GM12878 (cell line): ENCODE data around the gene NKD1. TPM values are rescaled to one million over a fixed set of nuclear protein-coding genes. Genes with fewer than 3 reads are reported as not detected.

Source experiments
- ATAC-seq: fragments of 200-7000 bp; cut with Tn5 transposase; 3 replicates; pipeline ENCODE4 v1.9.1; 2020; ENCODE audit warnings: mild to moderate bottlenecking, moderate library complexity
- BruUV-seq: library from RNA; stranded (reverse); fragments of 400-500 nt; replicated peaks from 2 replicates; lab custom pipeline; 2021; lab: Mats Ljungman, UMichigan
- CTCF ChIA-PET: fragments of 300-600 bp; sonication (Branson Sonifier 250); formaldehyde crosslinking; extraction: SDS; loops from one replicate; lab custom pipeline; 2021; ENCODE audit warnings: inconsistent platforms; lab: Yijun Ruan, JAX
- POLR2A ChIA-PET: fragments of 350-600 bp; formaldehyde crosslinking; extraction: SDS; loops from one replicate; lab custom pipeline; 2021; ENCODE audit warnings: inconsistent platforms; lab: Charles Lee
- RAD21 ChIA-PET: fragments of 300-600 bp; sonication (Branson Sonifier 250); formaldehyde crosslinking; loops from one replicate; lab custom pipeline; 2023; ENCODE audit warnings: antibody characterized with exemption; ENCODE audit not compliant: unreplicated experiment; lab: Charles Lee
- SMC1A ChIA-PET: fragments of 300-600 bp; sonication (Branson Sonifier 250); formaldehyde crosslinking; loops from one replicate; lab custom pipeline; 2023; ENCODE audit not compliant: unreplicated experiment, uncharacterized antibody; lab: Charles Lee
- DNase-seq: peaks from one replicate; pipeline ENCODE4 v3.0.0-alpha.2; 2011; ENCODE audit warnings: low read depth, low spot score
- FAIRE-seq: peaks from 3 replicates; lab custom pipeline; 2011; peaks lifted over from hg19 to GRCh38; lab: Jason Lieb, UNC
- H2AFZ ChIP-seq: 2 replicates; pipeline ENCODE4 v1.6.0; 2011; ENCODE audit warnings: low read depth, low read length, control low read depth; ENCODE audit not compliant: control insufficient read depth
- H3K27ac ChIP-seq: 2 replicates; pipeline ENCODE4 v1.5.1; 2011; ENCODE audit warnings: control low read depth; ENCODE audit not compliant: control insufficient read depth, insufficient read depth
- H3K27me3 ChIP-seq, 2 experiments: replicated peaks in 1 of 2; 2 replicates each; pipeline versions ENCODE4 v1.6.0 to v1.6.1; 2011; ENCODE audit warnings: low read length in 1 of 2; ENCODE audit not compliant: control insufficient read depth in 2 of 2, insufficient read depth in 2 of 2
- H3K36me3 ChIP-seq, 2 experiments: 2 replicates each; pipeline ENCODE4 v1.5.1; 2011; ENCODE audit warnings: low read length in 1 of 2; ENCODE audit not compliant: control insufficient read depth in 2 of 2, insufficient read depth in 2 of 2
- H3K4me1 ChIP-seq: 2 replicates; pipeline ENCODE4 v1.6.1; 2011; ENCODE audit warnings: mild to moderate bottlenecking, low read length, moderate library complexity, mixed read lengths; ENCODE audit not compliant: control insufficient read depth, insufficient read depth
- H3K4me2 ChIP-seq: 2 replicates; pipeline ENCODE4 v1.6.0; 2011; ENCODE audit warnings: control low read depth; ENCODE audit not compliant: control insufficient read depth, insufficient read depth
- H3K4me3 ChIP-seq: fragments of 200-600 bp; sonication (generic); 2 replicates; pipeline ENCODE4 v1.5.1; 2016
- H3K79me2 ChIP-seq: 2 replicates; pipeline ENCODE4 v1.6.0; 2011; ENCODE audit warnings: low read length; ENCODE audit not compliant: control insufficient read depth, insufficient read depth
- H3K9ac ChIP-seq: 2 replicates; pipeline ENCODE4 v1.8.0; 2011; ENCODE audit warnings: low read length, control low read depth, mixed read lengths; ENCODE audit not compliant: control insufficient read depth, insufficient read depth
- H3K9me3 ChIP-seq: replicated peaks from 3 replicates; pipeline ENCODE4 v1.5.1; 2011; ENCODE audit warnings: mild to moderate bottlenecking, low read length; ENCODE audit not compliant: control insufficient read depth, insufficient read depth
- H4K20me1 ChIP-seq: 2 replicates; pipeline ENCODE4 v1.6.0; 2011; ENCODE audit not compliant: control insufficient read depth, insufficient read depth
- ASH2L ChIP-seq: fragments of 300-600, 200-600 bp; sonication (generic); IDR thresholded peaks from 2 replicates; pipeline ENCODE4 v1.6.1; 2017; ENCODE audit warnings: low read depth, mild to moderate bottlenecking, borderline replicate concordance
- EGR1 ChIP-seq, 2 experiments: IDR thresholded peaks; 1 replicate in 1 of 2; 2 replicates in 1 of 2; pipeline ENCODE4 v1.6.1; 2011 to 2012; ENCODE audit warnings: low read depth in 2 of 2, low read length in 2 of 2, borderline replicate concordance in 1 of 2, mild to moderate bottlenecking in 1 of 2, moderate library complexity in 1 of 2
- HDAC6 ChIP-seq: fragments of 200-600 bp; sonication (generic); IDR thresholded peaks from one replicate; pipeline ENCODE4 v1.8.0; 2017; ENCODE audit warnings: antibody characterized with exemption; ENCODE audit not compliant: unreplicated experiment
- IRF4 ChIP-seq: IDR thresholded peaks from 2 replicates; pipeline ENCODE4 v1.6.1; 2011; ENCODE audit warnings: low read depth, low read length
- NRF1 ChIP-seq: conservative IDR thresholded peaks from 2 replicates; pipeline ENCODE4 v1.6.1; 2011; ENCODE audit warnings: mild to moderate bottlenecking, low read depth, low read length, improper control_type of control experiment
- POLR2AphosphoS5 ChIP-seq: IDR thresholded peaks from 2 replicates; pipeline ENCODE4 v1.6.1; 2011; ENCODE audit warnings: mild to moderate bottlenecking, low read length, inconsistent platforms
- RFX5 ChIP-seq: IDR thresholded peaks from 2 replicates; pipeline ENCODE4 v1.6.1; 2011; ENCODE audit warnings: low read depth, low read length, improper control_type of control experiment
- SMC3 ChIP-seq: IDR thresholded peaks from 2 replicates; pipeline ENCODE4 v1.6.1; 2011; ENCODE audit warnings: low read length, improper control_type of control experiment, borderline replicate concordance
- SUZ12 ChIP-seq: fragments of 200-600 bp; sonication (generic); IDR thresholded peaks from one replicate; pipeline ENCODE4 v1.6.1; 2018; ENCODE audit warnings: antibody characterized with exemption, mild to moderate bottlenecking; ENCODE audit not compliant: unreplicated experiment
- YBX1 ChIP-seq: fragments of 450-650 bp; IDR thresholded peaks from 2 replicates; pipeline ENCODE4 v1.6.1; 2016; ENCODE audit warnings: antibody characterized with exemption
- WGBS: methylation state at CpG from one replicate; pipeline ENCODE4 v1.1.6; 2016; ENCODE audit warnings: low lambda C conversion rate; ENCODE audit not compliant: insufficient replicate concordance, insufficient coverage; ENCODE audit errors: missing lambda C conversion rate; 5-methylcytosine and 5-hydroxymethylcytosine counted together
- in situ Hi-C: fragments of 300-500 bp; cut with MboI; formaldehyde crosslinking; loops from 9 replicates; pipeline ENCODE4 v1.14.3; 2018; ENCODE audit warnings: mixed read lengths
- intact Hi-C: fragments of 100-400 bp; cut with micrococcal nuclease; formaldehyde crosslinking; loops from one replicate; pipeline ENCODE4 v1.14.2; 2022; ENCODE audit not compliant: unreplicated experiment
- polyA plus RNA-seq, 11 experiments: library from polyadenylated mRNA; depleted of rRNA in 4 of 11; unstranded in 6 of 11; stranded (reverse) in 5 of 11; fragments of >200 nt; fragmentation: Nextera tagmentation in 4 of 11; fragmentation: Illumina TruSeq in 1 of 11; extraction: Ambion mirVana in 4 of 11; extraction: Trizol in 1 of 11; gene quantifications; 1 replicate in 1 of 11; 2 replicates in 10 of 11; pipeline versions ENCODE4 v1.2.1 to v1.2.3, GENCODE V29; 2011 to 2016; ENCODE audit warnings: inconsistent platforms in 2 of 11, missing spikeins in 2 of 11, low read depth in 1 of 11
- total RNA-seq, 4 experiments: library from RNA; depleted of rRNA in 3 of 4; stranded (reverse); fragments of >200 nt in 3 of 4; fragmentation: Illumina TruSeq in 1 of 4; extraction: Trizol in 1 of 4; gene quantifications; 2 replicates each; pipeline versions ENCODE4 v1.2.1 to v1.2.3, GENCODE V29; 2013 to 2021
- TF ChIP-seq, protein P1 (sequence below): IDR thresholded peaks from 2 replicates; pipeline ENCODE4 v1.6.1; 2011; ENCODE audit warnings: low read depth, low read length, improper control_type of control experiment, borderline replicate concordance
- TF ChIP-seq, protein P2 (sequence below): fragments of 450-650 bp; IDR thresholded peaks from 2 replicates; pipeline ENCODE4 v1.6.1; 2016; ENCODE audit warnings: mild to moderate bottlenecking
- TF ChIP-seq, protein P3 (sequence below): fragments of 150-350 bp; IDR thresholded peaks from 2 replicates; pipeline ENCODE4 v1.6.1; 2014; ENCODE audit warnings: mild to moderate bottlenecking, low read depth, low read length

NKD1 gene
- total and polyA plus RNA-seq, 10 of the 15 experiments (the other 5 are each of a cell fraction or from before 2014, with no cell fraction given): under 0.01 to 0.49 (median 0.04) TPM; not detected in 2

DNA sequence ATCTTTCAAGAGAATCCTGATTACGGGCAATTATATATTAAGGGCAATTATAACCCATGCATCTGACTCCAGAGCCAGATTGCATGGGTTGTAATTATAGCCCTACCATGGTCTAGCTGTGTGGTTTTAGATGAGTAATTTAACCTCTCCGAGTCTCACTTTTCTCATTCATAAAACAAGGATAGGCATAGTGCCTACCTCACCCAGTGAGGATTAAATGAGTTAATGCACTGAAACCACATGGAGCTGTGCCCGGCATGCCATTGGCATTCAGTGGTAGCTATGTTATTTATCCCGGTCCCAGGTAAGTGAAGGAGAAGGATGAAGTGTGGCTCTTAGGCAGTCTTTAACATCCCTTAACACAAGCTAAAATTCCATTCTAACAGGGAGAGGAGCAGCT, 126.6 kb downstream of the NKD1 start (continued):
- TF ChIP-seq, protein P1, sequence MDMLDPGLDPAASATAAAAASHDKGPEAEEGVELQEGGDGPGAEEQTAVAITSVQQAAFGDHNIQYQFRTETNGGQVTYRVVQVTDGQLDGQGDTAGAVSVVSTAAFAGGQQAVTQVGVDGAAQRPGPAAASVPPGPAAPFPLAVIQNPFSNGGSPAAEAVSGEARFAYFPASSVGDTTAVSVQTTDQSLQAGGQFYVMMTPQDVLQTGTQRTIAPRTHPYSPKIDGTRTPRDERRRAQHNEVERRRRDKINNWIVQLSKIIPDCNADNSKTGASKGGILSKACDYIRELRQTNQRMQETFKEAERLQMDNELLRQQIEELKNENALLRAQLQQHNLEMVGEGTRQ: no peak
- TF ChIP-seq RFX5: no peak
- no peak for TF ChIP-seq EGR1 (IDR thresholded peaks at IDR 0.05; ENCODE audit: borderline replicate concordance in 1 of 2, low read depth in 2 of 2, low read length in 2 of 2)
- TF ChIP-seq SMC3: no peak
- TF ChIP-seq ASH2L: no peak
- TF ChIP-seq, all 136 proteins: peak for 0

DNA sequence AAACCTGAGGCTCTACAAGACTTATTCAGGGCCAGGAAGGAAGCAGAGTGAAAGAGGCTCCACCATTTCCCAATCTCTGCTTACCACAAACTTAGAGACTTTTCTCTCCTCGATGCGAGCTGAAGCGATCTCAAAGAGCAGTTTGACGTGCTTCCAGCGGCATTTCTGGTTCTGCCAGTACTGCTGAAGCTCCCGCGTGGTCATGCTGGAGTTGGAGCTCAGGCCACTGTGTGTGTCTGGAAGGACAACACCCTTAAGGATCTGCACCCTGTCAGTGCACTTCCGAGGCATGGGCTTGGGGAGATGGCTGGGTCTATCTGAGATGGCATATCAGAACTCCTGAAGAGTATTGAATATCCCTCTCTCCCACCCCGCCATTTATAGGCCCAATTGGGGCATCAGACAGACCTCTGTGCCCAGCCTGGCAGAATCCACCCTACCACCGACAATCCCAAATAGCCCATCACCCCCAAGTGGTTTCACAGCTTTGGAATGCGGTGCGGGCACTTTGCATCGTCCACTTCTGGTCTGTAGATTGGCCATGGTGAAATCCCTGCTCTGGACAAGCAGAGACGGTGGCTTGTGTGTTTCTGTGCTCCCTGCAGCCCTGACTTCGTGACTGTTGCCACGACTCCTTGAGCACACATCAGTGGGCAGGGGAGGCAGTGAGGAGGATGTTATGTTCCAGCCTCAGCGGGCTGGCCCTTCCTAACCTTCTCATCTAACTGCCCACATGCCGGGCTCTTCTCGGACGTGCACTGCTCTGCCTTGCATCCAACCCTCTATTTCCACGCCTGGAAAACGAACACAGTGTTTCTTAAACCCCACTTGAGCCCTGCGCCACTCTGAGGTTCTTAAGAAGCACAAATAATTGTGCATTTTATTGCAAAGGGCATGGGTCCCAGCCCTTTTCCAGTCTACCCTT, 127.8 kb downstream of the NKD1 start:
- 98% methylated on average over 23 of the region's 23 CpGs for WGBS
- Histone ChIP-seq H3K4me1 (peaks cover 3% of the 10 kb centered on the region; the same call in 1 of the 2 replicates), H3K9me3 (peaks cover 22% of the 10 kb centered on the region), H3K27ac (no peak overlapping the region), H3K36me3 (peaks cover 11 to 28% of the 10 kb centered on the region in 2 experiments), H3K4me3 (no peak overlapping the region), H3K79me2 (peaks cover 33% of the 10 kb centered on the region), H4K20me1 (no peaks in the 10 kb centered on the region), H3K9ac (no peak overlapping the region), H3K4me2 (no peak overlapping the region), H3K27me3 (no peaks in the 10 kb centered on the region), H2AFZ (no peak overlapping the region)
- BruUV-seq: no TSS peak
- POLR2A ChIA-PET: interaction anchor here (0.6 kb wide), 1 partner anchor 71 kb away, joined by 3 read pairs; no protein-coding TSS in a partner anchor
- RAD21 ChIA-PET: interaction anchor here (1.4 to 29.0 kb wide), 2 partner anchors 11 to 71 kb away, joined by 4 to 578 read pairs; partner anchors contain the start of gene CYLD
- in situ Hi-C loops: no loop called here
- SMC1A ChIA-PET: interaction anchor here (0.8 to 24.8 kb wide), 5 partner anchors 10 to 129 kb away, joined by 3 to 600 read pairs (median 12); partner anchors contain the start of gene CYLD
- intact Hi-C loops: no loop called here
- no peak for ATAC-seq
- FAIRE-seq: no peak
- DNase-seq: no peak
- CTCF ChIA-PET: interaction anchor here (1.2 to 20.9 kb wide), 4 partner anchors 9 to 125 kb away, joined by 3 to 636 read pairs (median 275); no protein-coding TSS in a partner anchor
- TF ChIP-seq, protein P2, sequence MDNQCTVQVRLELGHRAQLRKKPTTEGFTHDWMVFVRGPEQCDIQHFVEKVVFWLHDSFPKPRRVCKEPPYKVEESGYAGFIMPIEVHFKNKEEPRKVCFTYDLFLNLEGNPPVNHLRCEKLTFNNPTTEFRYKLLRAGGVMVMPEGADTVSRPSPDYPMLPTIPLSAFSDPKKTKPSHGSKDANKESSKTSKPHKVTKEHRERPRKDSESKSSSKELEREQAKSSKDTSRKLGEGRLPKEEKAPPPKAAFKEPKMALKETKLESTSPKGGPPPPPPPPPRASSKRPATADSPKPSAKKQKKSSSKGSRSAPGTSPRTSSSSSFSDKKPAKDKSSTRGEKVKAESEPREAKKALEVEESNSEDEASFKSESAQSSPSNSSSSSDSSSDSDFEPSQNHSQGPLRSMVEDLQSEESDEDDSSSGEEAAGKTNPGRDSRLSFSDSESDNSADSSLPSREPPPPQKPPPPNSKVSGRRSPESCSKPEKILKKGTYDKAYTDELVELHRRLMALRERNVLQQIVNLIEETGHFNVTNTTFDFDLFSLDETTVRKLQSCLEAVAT: no peak
- TF ChIP-seq YBX1: no peak
- TF ChIP-seq HDAC6: no peak
- TF ChIP-seq, protein P3, sequence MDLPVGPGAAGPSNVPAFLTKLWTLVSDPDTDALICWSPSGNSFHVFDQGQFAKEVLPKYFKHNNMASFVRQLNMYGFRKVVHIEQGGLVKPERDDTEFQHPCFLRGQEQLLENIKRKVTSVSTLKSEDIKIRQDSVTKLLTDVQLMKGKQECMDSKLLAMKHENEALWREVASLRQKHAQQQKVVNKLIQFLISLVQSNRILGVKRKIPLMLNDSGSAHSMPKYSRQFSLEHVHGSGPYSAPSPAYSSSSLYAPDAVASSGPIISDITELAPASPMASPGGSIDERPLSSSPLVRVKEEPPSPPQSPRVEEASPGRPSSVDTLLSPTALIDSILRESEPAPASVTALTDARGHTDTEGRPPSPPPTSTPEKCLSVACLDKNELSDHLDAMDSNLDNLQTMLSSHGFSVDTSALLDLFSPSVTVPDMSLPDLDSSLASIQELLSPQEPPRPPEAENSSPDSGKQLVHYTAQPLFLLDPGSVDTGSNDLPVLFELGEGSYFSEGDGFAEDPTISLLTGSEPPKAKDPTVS: no peak
- no peak for TF ChIP-seq IRF4
- TF ChIP-seq NRF1: no peak
- no peak for TF ChIP-seq POLR2AphosphoS5
- TF ChIP-seq SUZ12: no peak
